Right cardiac atrium (tissue), 5 donors: ENCODE results near the gene SH3RF1. TPM values are rescaled to one million over a fixed set of nuclear protein-coding genes. Genes with fewer than 3 reads are reported as not detected.

Source experiments
- ATAC-seq, 2 donors: fragments of 200-7000 bp; cut with Tn5 transposase; one replicate each; pipeline versions ENCODE4 v1.8.0 to v1.9.1; 2020; ENCODE audit warnings: moderate library complexity in 2 of 2, mild to moderate bottlenecking in 1 of 2
- DNase-seq, 3 donors: peaks; one replicate each; pipeline ENCODE4 v3.0.0-alpha.2; 2020
- H3K27ac ChIP-seq: one replicate; pipeline ENCODE4 v1.5.1; 2013; ENCODE audit warnings: mild to moderate bottlenecking, low read length, control low read depth, moderate library complexity
- H3K27me3 ChIP-seq: one replicate; pipeline ENCODE4 v1.6.1; 2013; ENCODE audit not compliant: control insufficient read depth, insufficient read depth
- H3K4me1 ChIP-seq: one replicate; pipeline ENCODE4 v1.6.1; 2013; ENCODE audit warnings: low read length; ENCODE audit not compliant: control insufficient read depth, insufficient read depth
- H3K4me3 ChIP-seq: one replicate; pipeline ENCODE4 v1.5.1; 2013; ENCODE audit warnings: low read length, control low read depth
- H3K9me3 ChIP-seq: one replicate; pipeline ENCODE4 v1.6.1; 2013; ENCODE audit warnings: low read length; ENCODE audit not compliant: control insufficient read depth
- WGBS: extraction: QIAGEN DNeasy Blood & Tissue Kit; methylation state at CpG from one replicate; pipeline ENCODE4 v1.1.7; 2013; 5-methylcytosine and 5-hydroxymethylcytosine counted together
- intact Hi-C, 4 donors: fragments of 100-400 bp; cut with DNase I; formaldehyde crosslinking; loops; one replicate each; pipeline versions ENCODE4 v1.11.0 to v1.14.0; 2022 to 2023
- polyA plus RNA-seq: library from polyadenylated mRNA; stranded (reverse); fragments of 200-250 nt; gene quantifications from one replicate; pipeline ENCODE4 v1.2.3, GENCODE V29; 2013
- total RNA-seq, 4 donors: library from RNA; stranded (reverse); fragmentation: NEBNext Ultra II Directional; extraction: Animal tissue kit (Norgen Biotek cat#: 25700); gene quantifications; one replicate each; pipeline ENCODE4 v1.2.1, GENCODE V29; 2021
- donor health status: healthy with polysubstance abuse.
- donor health status: DM: no; HTN: yes; CAD: no.
- donor health status: DM: no; HTN: no; CAD: no.
- donor health status: DM: no; HTN: yes; CAD: no; lungs with severe emphysema.
- donor health status: DM: yes; HTN: yes; CAD: no.

Gene SH3RF1
- total and polyA plus RNA-seq, 5 donors = 2.4 to 16.7 (median 7.9) TPM

DNA sequence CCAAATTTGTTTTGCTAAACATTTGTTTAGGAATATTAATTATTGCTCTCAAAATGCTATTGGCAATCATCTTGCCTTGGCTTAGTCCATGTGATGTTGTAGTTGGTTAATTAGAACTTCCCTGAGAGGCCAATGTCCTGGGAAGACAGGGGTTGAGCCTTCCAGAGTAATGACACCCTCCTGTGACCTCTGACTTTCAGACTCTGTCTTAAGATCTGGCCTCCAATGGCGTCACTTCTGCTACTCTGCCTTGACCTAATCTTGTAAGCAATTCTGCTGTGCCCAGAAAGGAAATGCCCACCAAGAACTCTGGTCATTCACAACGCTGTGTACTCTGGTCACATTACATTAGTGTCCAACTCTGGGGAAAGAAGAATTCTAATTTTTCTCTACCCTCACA lies 111.9 kb downstream of the SH3RF1 start:
- ATAC-seq (no peak), DNase-seq (no peak)
- no peak overlapping the region for H3K27ac ChIP-seq
- no peaks in the 10 kb centered on the region for H3K27me3 ChIP-seq
- WGBS = 84% methylated on average over 2 of the region's 2 CpGs
- intact Hi-C loops = no loop called here
- H3K4me3 ChIP-seq = no peak overlapping the region
- no peaks in the 10 kb centered on the region for H3K9me3 ChIP-seq
- H3K4me1 ChIP-seq = peaks cover 4% of the 10 kb centered on the region

DNA sequence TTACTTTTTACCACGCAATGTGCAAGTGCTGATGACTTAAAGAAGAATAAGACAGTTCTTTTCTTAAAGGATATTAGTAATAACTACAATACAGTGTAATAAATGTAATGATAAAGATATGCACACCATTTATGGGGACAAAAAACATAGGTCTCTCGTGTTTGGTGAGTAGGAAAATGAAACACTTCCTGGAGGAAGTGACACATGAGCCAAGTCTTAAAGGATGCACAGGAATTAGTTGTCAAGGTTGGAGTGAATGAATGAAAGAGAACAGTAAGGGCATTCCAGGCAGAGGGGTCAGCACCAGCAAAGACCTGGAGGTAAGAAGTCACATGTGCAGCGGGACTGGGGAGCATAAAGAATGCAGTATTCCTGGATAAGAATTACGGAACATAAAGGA lies 112.7 kb downstream of the SH3RF1 start:
- WGBS = 95% methylated on average over 4 of the region's 4 CpGs
- no peak for ATAC-seq
- Histone ChIP-seq H3K27ac (no peak overlapping the region), H3K9me3 (no peaks in the 10 kb centered on the region), H3K4me3 (no peak overlapping the region), H3K27me3 (no peaks in the 10 kb centered on the region), H3K4me1 (peaks cover 2% of the 10 kb centered on the region)
- intact Hi-C loops = no loop called here
- DNase-seq = no peak

DNA sequence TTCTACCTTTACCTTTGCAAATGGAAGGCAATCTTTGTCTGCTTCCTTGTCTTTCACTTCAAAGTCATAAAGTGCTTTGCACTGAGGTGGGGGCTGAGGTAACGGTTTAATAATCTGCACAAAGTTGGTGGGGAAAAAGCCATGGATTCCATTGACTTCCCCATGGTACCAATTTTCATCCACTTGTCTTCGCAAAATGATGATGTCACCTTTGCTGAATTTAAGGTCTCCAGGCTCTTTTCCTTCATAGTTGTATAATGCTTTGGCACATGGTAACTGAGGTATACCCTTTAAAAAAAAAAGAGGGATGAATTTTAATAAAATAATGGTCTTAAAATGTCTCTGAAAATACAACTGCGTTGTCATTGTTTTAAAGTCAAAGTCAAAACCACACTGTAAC lies 114.4 kb downstream of the SH3RF1 start:
- Histone ChIP-seq H3K27ac (no peak overlapping the region), H3K4me3 (no peak overlapping the region), H3K4me1 (peaks cover 2% of the 10 kb centered on the region), H3K27me3 (no peaks in the 10 kb centered on the region), H3K9me3 (no peaks in the 10 kb centered on the region)
- DNase-seq (no peak), ATAC-seq (no peak)
- intact Hi-C loops = no loop called here
- over 99% methylated on average over 3 of the region's 3 CpGs for WGBS

DNA sequence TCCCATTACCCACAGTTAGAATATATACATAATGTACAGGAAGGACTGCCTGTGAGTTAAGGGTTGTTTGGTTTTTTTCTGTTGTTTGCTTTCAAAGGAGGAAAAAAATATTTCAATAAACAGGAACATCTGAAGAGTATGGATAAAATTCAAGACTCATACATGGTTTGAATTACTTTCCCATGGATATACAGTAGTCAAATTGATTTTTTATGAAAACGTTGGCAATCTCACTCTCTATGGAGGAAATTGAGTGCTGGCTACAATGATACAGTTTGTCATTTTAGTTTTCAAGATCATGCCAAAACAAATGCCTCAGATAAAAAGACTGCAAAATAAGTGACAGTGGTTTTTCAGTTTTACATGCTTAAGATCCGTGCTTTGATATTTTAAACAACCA lies 116.6 kb downstream of the SH3RF1 start:
- 48% methylated on average over 2 of the region's 2 CpGs for WGBS
- Histone ChIP-seq H3K9me3 (no peaks in the 10 kb centered on the region), H3K27me3 (no peaks in the 10 kb centered on the region), H3K27ac (no peak overlapping the region), H3K4me3 (no peak overlapping the region), H3K4me1 (no peaks in the 10 kb centered on the region)
- intact Hi-C loops = no loop called here
- ATAC-seq (no peak), DNase-seq (no peak)

DNA sequence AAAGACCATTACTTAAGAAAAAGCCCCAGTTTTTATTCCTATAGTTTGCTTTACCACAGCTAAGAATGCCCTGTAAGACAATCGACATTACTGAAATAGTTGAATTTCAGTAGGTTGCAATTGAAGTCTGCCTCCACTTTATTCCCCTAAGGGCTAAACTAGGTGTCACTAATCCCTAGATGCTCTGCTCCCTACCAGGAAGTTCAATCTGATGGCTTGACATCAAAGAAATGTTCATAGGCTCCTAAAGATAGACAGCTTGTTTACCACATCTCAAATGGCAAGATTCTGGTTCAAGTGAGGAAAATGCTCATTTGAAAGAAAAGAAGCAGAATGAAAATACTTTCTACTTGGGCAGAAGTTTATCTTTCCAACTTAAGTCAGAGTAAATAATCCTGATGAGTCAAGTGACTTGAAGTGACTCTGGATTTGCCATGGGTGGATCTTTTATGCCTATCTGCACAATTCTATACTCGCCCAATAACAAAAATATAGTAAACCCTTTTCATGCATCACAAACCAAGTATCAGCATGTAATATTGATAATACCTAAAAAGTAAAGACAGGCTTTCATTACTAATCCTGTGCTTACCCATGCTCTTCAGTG lies 117.2 kb downstream of the SH3RF1 start:
- H3K4me1 ChIP-seq = no peaks in the 10 kb centered on the region

DNA sequence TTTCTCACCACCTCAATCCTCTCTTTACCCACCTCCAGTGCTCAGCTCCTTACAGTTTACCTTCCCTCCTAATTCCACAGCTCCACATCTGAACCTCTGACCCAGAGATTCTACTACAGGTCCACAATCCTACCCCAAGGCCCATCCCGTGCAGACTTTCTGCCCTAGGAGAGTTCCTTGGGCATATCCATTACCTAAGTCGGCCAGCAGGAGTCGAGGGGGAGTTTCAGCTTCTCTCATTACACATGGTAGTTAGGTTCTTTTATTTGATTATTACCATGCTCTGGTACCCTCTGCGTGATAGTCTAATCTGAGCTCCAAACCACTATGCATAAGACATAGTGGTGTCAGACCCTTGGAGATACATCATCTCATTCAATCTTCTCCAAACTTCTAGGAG lies 117.9 kb downstream of the SH3RF1 start:
- 98% methylated on average over 4 of the region's 4 CpGs for WGBS
- H3K27me3 ChIP-seq = no peaks in the 10 kb centered on the region
- H3K9me3 ChIP-seq = no peaks in the 10 kb centered on the region
- no peak for ATAC-seq
- intact Hi-C loops = no loop called here
- H3K27ac ChIP-seq = no peak overlapping the region
- no peak for DNase-seq
- no peak overlapping the region for H3K4me3 ChIP-seq
- H3K4me1 ChIP-seq = no peaks in the 10 kb centered on the region

More for the DNA sequence above, 117.2 kb downstream of the SH3RF1 start:
- Histone ChIP-seq H3K27ac (no peak overlapping the region), H3K4me3 (no peak overlapping the region), H3K9me3 (no peaks in the 10 kb centered on the region), H3K27me3 (no peaks in the 10 kb centered on the region)
- intact Hi-C loops = no loop called here
- 93% methylated on average over 2 of the region's 2 CpGs for WGBS
- DNase-seq (no peak), ATAC-seq (no peak)

DNA sequence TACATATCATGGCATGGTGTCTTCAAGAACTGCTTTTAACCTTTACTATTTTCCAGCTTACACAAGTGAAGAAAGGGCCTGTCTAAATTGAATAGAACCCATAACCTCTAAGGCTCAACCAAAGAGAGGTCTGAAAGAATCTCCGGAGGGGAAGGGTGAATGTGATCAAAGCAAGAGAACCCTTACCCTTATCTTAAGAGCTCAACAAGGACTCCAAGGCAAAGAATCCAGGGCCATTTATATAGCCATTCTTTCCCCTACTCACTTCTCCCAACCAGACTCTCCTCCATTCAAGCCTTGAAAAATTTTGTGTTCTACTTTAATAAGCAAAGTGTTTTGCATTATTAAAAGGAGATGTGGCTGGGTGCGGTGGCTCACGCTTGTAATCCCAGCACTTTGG lies 118.7 kb downstream of the SH3RF1 start:
- H3K27me3 ChIP-seq = no peaks in the 10 kb centered on the region
- H3K27ac ChIP-seq = no peak overlapping the region
- no peak for DNase-seq
- no peak overlapping the region for H3K4me3 ChIP-seq
- no peaks in the 10 kb centered on the region for H3K4me1 ChIP-seq
- ATAC-seq = no peak
- H3K9me3 ChIP-seq = no peaks in the 10 kb centered on the region
- intact Hi-C loops = no loop called here
- WGBS = 94% methylated on average over 3 of the region's 3 CpGs

DNA sequence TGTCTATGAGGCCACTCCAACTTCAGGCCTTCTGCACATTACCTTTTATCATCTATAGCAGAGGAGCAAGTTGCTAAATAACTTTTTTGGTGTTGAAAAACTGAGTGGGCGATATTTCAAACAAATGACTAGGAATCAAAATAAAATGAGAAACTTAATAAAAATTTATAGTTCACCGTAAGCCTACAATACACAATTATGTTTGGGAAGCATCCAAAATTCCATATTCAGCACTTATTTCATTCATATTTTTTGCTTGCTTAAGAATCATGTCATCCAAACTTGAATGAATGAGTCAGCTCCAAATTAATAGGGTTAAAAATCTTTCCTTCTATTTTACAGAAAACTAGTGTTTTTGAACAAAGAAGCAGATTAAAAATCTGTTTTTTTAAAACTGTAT lies 119.1 kb downstream of the SH3RF1 start:
- H3K4me1 ChIP-seq = no peaks in the 10 kb centered on the region
- 83% methylated on average over 2 of the region's 2 CpGs for WGBS
- H3K4me3 ChIP-seq = no peak overlapping the region
- ATAC-seq (no peak), DNase-seq (no peak)
- no peak overlapping the region for H3K27ac ChIP-seq
- no peaks in the 10 kb centered on the region for H3K27me3 ChIP-seq
- intact Hi-C loops = no loop called here
- H3K9me3 ChIP-seq = no peaks in the 10 kb centered on the region

DNA sequence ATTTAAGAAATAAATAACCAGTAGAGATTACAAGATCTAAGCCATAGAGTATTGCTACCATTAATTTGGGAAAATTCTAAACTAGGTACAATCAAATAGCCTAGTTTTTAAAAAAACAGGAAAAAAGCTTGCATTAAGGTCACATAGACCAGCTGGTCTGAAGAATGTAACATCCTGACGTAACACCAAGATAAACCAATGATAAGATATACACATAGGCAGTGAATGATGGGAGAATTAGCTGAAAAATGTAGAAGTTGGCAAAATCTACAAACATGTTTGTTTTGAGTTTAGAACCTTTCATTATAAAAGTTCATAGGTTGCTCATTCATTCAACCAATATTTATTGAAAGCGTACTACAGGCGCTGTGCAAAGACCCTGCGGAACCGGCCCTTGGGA lies 120.0 kb downstream of the SH3RF1 start:
- WGBS = 94% methylated on average over 5 of the region's 5 CpGs
- no peak for DNase-seq
- Histone ChIP-seq H3K27ac (no peak overlapping the region), H3K4me3 (no peak overlapping the region), H3K9me3 (no peaks in the 10 kb centered on the region), H3K27me3 (no peaks in the 10 kb centered on the region), H3K4me1 (no peaks in the 10 kb centered on the region)
- intact Hi-C loops = no loop called here
- ATAC-seq = no peak

DNA sequence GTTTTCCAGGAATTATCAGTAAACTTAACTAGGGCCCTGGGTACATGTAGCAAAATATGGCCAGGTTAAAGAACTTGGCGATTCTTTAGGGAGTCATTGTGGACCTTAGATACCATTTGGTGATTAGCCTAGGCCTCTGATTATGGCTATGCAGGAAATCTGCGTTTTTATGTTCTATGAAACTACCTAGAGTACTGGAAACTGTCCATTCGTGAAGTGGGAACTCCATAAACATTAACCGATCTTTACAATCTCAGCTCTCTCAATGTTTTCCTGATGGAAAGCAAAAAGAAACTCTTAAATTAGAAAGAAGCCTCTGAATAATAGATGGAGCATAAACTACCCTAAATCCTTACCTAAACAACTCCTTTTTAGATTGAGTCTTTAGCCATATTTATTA lies 121.9 kb downstream of the SH3RF1 start:
- Histone ChIP-seq H3K9me3 (no peaks in the 10 kb centered on the region), H3K27ac (no peak overlapping the region), H3K4me3 (no peak overlapping the region), H3K4me1 (no peaks in the 10 kb centered on the region), H3K27me3 (no peaks in the 10 kb centered on the region)
- intact Hi-C loops = no loop called here
- 72% methylated on average over 4 of the region's 4 CpGs for WGBS
- DNase-seq (no peak), ATAC-seq (no peak)

DNA sequence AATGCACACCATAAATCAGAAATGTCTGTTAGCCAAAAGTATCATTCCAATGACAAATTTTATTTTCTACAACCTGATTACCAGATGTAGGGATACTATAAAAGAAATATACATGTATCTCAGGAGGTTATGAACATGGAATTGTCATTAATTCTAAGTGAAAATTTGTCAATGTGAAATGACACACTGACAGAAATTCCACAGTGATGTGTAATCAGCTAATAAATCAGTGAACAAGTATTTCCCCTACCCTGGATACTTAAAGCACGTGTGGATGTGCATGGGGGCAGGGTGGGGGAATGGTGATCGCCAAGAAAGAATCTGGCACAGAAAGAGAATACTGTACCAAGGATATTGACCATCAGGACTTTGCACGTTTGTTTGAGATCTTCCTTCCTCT lies 123.6 kb downstream of the SH3RF1 start:
- Histone ChIP-seq H3K4me3 (no peak overlapping the region), H3K4me1 (no peaks in the 10 kb centered on the region), H3K9me3 (no peaks in the 10 kb centered on the region), H3K27ac (no peak overlapping the region), H3K27me3 (no peaks in the 10 kb centered on the region)
- no peak for DNase-seq
- ATAC-seq = no peak
- intact Hi-C loops = no loop called here
- 62% methylated on average over 3 of the region's 3 CpGs for WGBS

DNA sequence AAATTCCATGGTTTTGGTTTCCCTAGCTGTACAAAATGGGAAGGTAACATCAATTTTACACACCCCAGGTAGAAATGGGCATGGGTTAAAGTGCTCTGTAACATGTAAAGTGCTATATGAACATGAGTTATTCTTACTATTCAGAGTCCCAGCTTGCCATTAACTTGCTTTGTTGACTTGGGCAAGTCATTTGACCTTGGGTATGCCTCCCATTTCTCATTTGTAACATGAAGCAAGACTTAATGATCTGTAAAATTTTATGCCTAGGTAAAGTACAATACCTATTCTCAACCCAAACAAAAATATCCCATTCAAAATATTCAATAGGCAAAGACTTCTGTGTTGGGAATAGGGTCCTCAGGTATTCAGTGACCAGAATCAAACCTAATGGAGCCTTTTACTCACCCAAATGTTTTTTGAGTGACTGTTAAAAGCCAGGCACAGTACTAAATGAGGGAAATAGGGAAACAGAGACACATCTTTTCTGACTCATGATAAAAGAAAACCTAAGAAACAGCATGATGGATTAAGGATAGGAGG lies 126.6 kb downstream of the SH3RF1 start:
- Histone ChIP-seq H3K4me3 (no peak overlapping the region), H3K4me1 (no peaks in the 10 kb centered on the region), H3K27me3 (no peaks in the 10 kb centered on the region), H3K9me3 (no peaks in the 10 kb centered on the region), H3K27ac (no peak overlapping the region)
- no peak for ATAC-seq
- no peak for DNase-seq
- intact Hi-C loops = no loop called here
